ENCODE data around the gene LMX1B. TPM values are rescaled to one million over a fixed set of nuclear protein-coding genes. Genes with fewer than 3 reads are reported as not detected.

LMX1B gene
- polyA plus RNA-seq, 3 donors: 16.0 to 18.1 (median 17.0) TPM

DNA sequence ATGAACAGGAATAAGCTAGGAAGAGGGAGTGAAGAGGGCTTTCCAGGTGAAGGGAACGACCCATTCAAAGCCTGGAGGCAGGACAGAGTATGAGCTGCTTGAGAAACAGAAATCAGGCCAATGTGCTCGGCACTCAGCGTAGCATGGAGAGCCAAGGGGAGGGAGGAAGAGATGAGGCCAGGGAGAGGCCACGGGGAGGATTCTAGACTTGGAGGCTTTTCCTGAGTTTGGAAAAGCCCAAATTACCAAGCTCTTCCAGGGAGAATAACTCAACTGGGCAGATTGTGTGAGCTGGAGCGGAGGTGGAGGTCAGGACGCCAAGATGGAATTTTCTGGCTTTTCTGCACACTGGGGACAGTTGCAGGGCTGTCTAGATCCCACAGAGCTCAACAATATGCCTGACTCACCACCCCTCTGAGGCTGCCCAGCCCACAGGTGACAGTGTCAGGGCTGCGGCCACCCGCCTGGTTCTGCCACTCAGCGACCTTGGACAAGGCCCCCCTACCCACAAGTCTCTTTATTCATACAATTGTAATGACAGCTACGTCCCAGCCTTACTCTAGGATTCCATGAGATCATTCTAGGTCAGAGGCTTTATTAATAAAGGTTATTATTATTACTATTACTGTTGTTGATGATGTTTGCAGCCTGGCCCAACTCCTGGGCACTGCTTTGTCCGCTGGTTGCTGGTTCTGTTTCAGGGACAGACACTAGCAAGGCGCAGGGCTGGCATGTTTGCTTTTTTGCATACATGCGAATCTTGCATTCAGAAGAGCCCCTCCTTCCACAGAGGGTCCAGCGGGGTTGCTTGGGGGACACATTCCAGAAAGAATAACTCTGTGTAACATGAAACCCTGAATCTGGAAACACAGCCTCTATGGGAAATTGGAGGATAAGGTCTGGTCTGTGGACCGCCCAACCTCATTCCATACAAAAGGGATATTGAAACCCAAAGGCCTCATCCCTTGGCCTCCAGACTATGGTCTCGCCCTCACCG, 9.4 kb upstream of the LMX1B start:
- DNase-seq (ENCODE audit: low read depth in 3 of 3, low spot score in 2 of 3): no peak

- no peak for DNase-seq (ENCODE audit: low read depth in 3 of 3, low spot score in 2 of 3)
Measured at GRCh38 chr9:126605792-126606482, 7.8 kb upstream of the LMX1B start.

DNA sequence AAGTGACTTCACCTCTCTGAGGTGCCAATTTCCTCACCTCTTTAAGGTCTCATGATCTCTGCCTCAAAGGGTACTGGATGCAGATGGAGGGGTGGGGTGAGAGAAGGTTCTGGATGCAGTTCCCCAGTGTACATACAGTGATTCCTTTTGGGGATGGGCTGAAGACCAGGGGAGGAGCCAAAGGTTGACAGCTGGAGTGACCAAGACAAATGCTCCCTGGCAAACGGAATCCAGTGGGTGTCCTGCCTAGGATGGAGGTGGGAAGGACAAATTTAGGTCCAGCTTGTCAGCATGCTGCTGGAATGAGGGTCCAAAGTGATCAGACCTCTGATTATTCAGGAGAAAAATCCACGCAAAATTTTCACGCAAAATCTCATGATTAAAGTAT, 7.3 kb upstream of the LMX1B start:
- DNase-seq (ENCODE audit: low read depth in 3 of 3, low spot score in 2 of 3): no peak

DNA sequence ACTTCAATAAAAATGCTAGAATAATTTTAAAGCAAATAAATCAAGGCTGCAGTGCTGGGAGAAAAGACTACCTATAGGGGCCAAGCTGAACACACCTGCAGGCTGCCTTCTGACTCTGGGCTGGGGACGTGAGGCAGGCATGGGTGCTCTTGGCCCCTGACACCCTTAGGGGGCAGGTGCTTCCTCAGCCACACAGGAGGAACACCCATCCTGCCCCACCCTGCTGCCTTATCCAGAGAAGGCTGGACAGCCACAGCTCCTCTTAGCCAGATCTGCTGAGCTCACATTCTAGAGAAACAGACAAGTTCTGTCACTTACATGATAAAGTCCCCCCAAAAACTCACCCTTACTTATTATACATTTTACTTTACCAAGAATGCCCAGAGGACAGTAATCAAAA, 6.6 kb upstream of the LMX1B start:
- DNase-seq (ENCODE audit: low read depth in 3 of 3, low spot score in 2 of 3): no peak

DNA sequence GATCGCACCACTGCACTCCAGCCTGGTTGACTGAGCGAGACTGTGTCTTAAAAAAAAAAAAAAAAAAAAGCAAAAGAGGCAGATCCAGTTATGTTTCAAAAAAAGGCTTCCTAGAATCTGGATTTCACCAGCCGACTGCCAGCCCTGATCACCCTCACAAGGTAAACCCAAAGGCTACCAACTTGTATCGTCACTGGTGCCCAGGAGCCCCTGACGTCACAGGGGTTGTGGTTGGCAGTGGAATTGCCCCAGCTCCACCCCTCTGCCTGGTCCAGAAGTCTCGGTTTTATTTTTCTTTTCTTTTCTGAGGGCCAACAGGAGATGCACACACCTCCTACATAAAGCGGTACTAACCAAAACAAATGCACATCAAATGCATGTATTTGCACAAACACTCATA, 6.0 kb upstream of the LMX1B start:
- DNase-seq (ENCODE audit: low read depth in 3 of 3, low spot score in 2 of 3): no peak

GRCh38 chr9:126608551-126608950, 5.2 kb upstream of the LMX1B start:
- DNase-seq (ENCODE audit: low read depth in 3 of 3, low spot score in 2 of 3): no peak

DNA sequence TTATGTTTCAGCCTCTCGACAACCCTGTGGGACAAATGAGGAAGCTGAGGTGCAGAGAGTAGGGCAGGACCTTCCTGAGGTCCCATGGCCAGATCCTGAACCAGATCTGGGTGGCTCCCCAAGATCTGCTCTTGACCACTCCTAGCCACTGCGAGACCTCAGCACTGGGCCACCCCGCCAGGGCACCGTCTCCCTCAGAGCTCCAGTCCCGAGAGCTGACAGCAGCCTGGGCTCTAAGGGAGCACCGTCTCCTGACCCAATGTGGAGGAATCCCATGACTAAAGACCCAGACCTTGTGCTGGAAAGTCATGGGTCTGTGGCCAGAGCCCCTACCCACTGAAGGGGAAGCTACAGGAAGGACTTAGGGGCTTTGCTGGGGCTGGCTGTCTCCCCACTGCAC, 4.5 kb upstream of the LMX1B start:
- no peak for DNase-seq (ENCODE audit: low read depth in 3 of 3, low spot score in 2 of 3)

GRCh38 chr9:126609711-126610388, 3.9 kb upstream of the LMX1B start:
- no peak for DNase-seq (ENCODE audit: low read depth in 3 of 3, low spot score in 2 of 3)

- no peak for DNase-seq (ENCODE audit: low read depth in 3 of 3, low spot score in 2 of 3)
Measured at GRCh38 chr9:126611193-126611591, 2.5 kb upstream of the LMX1B start.

- no peak for DNase-seq (ENCODE audit: low read depth in 3 of 3, low spot score in 2 of 3)
Measured at GRCh38 chr9:126611592-126612325, 2.0 kb upstream of the LMX1B start.

DNA sequence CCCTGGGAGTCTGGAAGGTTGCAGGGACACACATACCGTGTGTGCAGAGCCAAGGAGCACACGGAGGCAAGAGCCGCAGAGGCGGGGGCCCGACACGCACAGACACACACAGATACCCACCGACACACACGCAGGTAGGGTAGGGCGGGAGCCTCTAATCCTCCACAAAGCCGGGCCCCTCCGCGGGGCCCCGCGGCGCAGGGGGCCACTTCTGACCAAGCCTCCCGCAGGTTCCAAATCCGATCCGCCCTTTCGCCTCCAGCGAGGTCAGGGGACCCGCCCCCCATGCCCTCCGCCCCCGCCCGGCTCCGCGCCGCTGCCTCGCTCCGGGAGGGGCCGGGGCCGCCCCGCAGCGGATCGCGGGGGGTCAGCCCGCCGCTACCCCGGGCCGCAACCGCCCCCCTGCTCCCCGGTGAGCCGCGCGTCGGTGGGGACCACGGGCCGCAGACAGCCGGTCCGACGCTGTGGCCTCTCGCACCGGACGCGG, 1.4 kb upstream of the LMX1B start:
- DNase-seq (ENCODE audit: low read depth in 3 of 3, low spot score in 2 of 3): no peak

DNA sequence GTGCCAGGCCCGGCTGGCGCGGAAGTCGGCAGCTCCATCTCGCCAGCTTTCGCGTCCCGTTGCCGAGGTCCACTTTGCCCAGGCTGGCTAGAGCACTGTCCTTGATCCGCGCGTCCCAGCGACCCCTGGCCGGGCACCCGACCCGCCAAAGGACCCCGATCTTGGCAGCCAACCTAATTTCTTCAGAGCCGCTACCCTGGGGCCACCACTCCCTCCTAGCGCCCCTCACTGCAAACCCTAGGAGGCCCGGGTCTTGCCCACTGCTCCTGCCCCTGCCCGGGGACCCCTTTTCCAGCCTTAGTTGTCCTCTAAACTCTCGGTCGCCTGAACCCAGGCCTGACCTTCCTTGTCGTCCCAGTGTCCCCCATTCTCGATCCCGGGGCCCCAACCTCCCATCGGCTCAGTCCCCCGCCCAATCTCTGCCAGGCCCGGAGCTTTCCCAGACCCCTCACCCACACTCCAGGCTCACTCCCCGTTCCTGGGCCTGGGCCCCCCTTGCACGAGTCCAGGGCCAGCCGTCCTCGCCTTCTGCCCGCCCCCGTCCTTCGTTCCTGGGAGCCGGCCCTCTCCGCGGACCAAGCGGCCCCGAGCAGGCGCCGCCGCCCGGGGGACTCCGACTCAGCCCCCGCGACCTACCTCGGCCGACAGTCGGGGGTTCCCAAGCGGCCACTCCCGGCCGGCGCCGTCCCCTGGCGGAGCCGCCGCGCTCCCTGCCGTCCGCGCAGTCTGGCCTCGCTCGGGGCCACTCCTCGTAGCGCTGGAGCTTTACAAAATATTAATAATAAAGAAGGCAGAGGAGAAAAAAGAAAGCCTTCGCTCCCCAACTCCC, 701 bp upstream of the LMX1B start:
- DNase-seq (ENCODE audit: low read depth in 3 of 3, low spot score in 2 of 3): no peak

DNA sequence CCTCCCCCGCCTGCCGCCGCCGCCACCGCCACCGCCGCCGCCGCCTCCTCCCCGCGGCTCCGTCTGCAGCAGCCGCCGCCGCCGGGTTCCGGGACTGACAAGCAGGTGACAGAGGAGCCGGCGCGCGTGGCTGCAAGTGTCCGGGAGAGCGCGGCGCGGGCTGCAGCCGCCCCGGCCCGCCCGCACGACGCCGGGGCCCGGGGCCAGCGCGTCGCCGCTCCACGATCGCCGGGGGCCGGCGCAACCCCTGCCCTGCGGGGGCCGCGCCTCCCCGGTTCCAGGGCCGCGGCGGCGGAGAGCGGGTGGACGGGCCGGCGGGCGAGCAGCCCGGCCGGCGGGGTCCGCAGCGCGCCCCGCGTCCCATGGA, 343 bp downstream of the LMX1B start:
- DNase-seq (ENCODE audit: low read depth in 3 of 3, low spot score in 2 of 3): no peak

GRCh38 chr9:126614455-126615244, 922 bp downstream of the LMX1B start:
- DNase-seq (ENCODE audit: low read depth in 3 of 3, low spot score in 2 of 3): no peak

GRCh38 chr9:126615245-126615790, 1.6 kb downstream of the LMX1B start:
- DNase-seq (ENCODE audit: low read depth in 3 of 3, low spot score in 2 of 3): no peak

GRCh38 chr9:126615791-126616447, 2.2 kb downstream of the LMX1B start:
- no peak for DNase-seq (ENCODE audit: low read depth in 3 of 3, low spot score in 2 of 3)

GRCh38 chr9:126616521-126616976, 2.8 kb downstream of the LMX1B start:
- DNase-seq (ENCODE audit: low read depth in 3 of 3, low spot score in 2 of 3): no peak
